Measurements from ENCODE around the gene CNGB1. TPM values are rescaled to one million over a fixed set of nuclear protein-coding genes. Genes with fewer than 3 reads are reported as not detected.

Gene CNGB1
- total RNA-seq, 1 experiment from 2014 or later: 0.04 TPM

- Histone ChIP-seq H3F3A (ENCODE audit: low read length, unreplicated experiment) (no peaks in the 10 kb centered on the region), H3K4me1 (ENCODE audit: insufficient read depth, low read length) (no peaks in the 10 kb centered on the region), H3K27ac (ENCODE audit: low read length) (no peak overlapping the region), H3K27me3 (ENCODE audit: low read length) (no peaks in the 10 kb centered on the region), H3K9ac (ENCODE audit: low read length) (no peak overlapping the region), H3K4me3 (ENCODE audit: low read length) (no peak overlapping the region), H4K20me1 (ENCODE audit: low read length) (no peaks in the 10 kb centered on the region), H3K9me3 (ENCODE audit: low read length) (no peaks in the 10 kb centered on the region), H2AFZ (ENCODE audit: low read length) (no peak overlapping the region), H3K36me3 (ENCODE audit: low read depth, low read length) (no peaks in the 10 kb centered on the region), H3K79me2 (ENCODE audit: low read length) (no peaks in the 10 kb centered on the region), H3K4me2 (ENCODE audit: low read length) (no peak overlapping the region), H3K9me2 (replicated peaks; ENCODE audit: low read length) (no peaks in the 10 kb centered on the region)
- intact Hi-C loops (cut with micrococcal nuclease): no loop called here
- ChIA-PET POLR2A (ENCODE audit: unreplicated experiment) (no interaction called here), CTCF (no interaction called here)
- no peak for TF ChIP-seq EZH2 (IDR thresholded peaks at IDR 0.05; ENCODE audit: low read length, unreplicated experiment)
- no peak for TF ChIP-seq EZH2phosphoT487 (IDR thresholded peaks at IDR 0.05; ENCODE audit: borderline replicate concordance, low read length)
- no peak for DNase-seq
- BruUV-seq (replicated peaks): no TSS peak
- ATAC-seq: no peak
These were observed 127.5 kb downstream of the CNGB1 start for GRCh38 chr16:57843400-57843799.

- Histone ChIP-seq H4K20me1 (ENCODE audit: low read length) (no peaks in the 10 kb centered on the region), H3K4me3 (ENCODE audit: low read length) (no peak overlapping the region), H3K36me3 (ENCODE audit: low read depth, low read length) (no peaks in the 10 kb centered on the region), H3K4me2 (ENCODE audit: low read length) (no peak overlapping the region), H3F3A (ENCODE audit: low read length, unreplicated experiment) (no peaks in the 10 kb centered on the region), H3K9ac (ENCODE audit: low read length) (no peak overlapping the region), H3K79me2 (ENCODE audit: low read length) (no peaks in the 10 kb centered on the region), H3K9me3 (ENCODE audit: low read length) (no peaks in the 10 kb centered on the region), H3K27me3 (ENCODE audit: low read length) (no peaks in the 10 kb centered on the region), H2AFZ (ENCODE audit: low read length) (no peak overlapping the region), H3K27ac (ENCODE audit: low read length) (no peak overlapping the region), H3K4me1 (ENCODE audit: insufficient read depth, low read length) (no peaks in the 10 kb centered on the region), H3K9me2 (replicated peaks; ENCODE audit: low read length) (no peaks in the 10 kb centered on the region)
- ChIA-PET POLR2A (ENCODE audit: unreplicated experiment) (no interaction called here), CTCF (no interaction called here)
- BruUV-seq (replicated peaks): no TSS peak
- ATAC-seq (no peak), DNase-seq (no peak)
- intact Hi-C loops (cut with micrococcal nuclease): no loop called here
- no peak for TF ChIP-seq EZH2 (IDR thresholded peaks at IDR 0.05; ENCODE audit: low read length, unreplicated experiment)
- no peak for TF ChIP-seq CTCF (conservative IDR thresholded peaks at IDR 0.05; ENCODE audit: low read depth, low read length)
- no peak for TF ChIP-seq EZH2phosphoT487 (IDR thresholded peaks at IDR 0.05; ENCODE audit: borderline replicate concordance, low read length)
These were observed 128.3 kb downstream of the CNGB1 start for GRCh38 chr16:57842601-57843000.

- H3K27me3 ChIP-seq (ENCODE audit: low read length): no peaks in the 10 kb centered on the region
- no peaks in the 10 kb centered on the region for H3F3A ChIP-seq (ENCODE audit: low read length, unreplicated experiment)
- no peak overlapping the region for H3K4me2 ChIP-seq (ENCODE audit: low read length)
- no peaks in the 10 kb centered on the region for H3K79me2 ChIP-seq (ENCODE audit: low read length)
- H3K9me2 ChIP-seq (replicated peaks; ENCODE audit: low read length): no peaks in the 10 kb centered on the region
- POLR2A ChIA-PET (ENCODE audit: unreplicated experiment): no interaction called here
- DNase-seq (no peak), ATAC-seq (no peak)
- TF ChIP-seq EZH2phosphoT487 (IDR thresholded peaks at IDR 0.05; ENCODE audit: borderline replicate concordance, low read length) (no peak), EZH2 (IDR thresholded peaks at IDR 0.05; ENCODE audit: low read length, unreplicated experiment) (no peak), CTCF (conservative IDR thresholded peaks at IDR 0.05; ENCODE audit: low read depth, low read length) (no peak)
- no peak overlapping the region for H2AFZ ChIP-seq (ENCODE audit: low read length)
- CTCF ChIA-PET: no interaction called here
- H3K27ac ChIP-seq (ENCODE audit: low read length): no peak overlapping the region
- no peak overlapping the region for H3K9ac ChIP-seq (ENCODE audit: low read length)
- H3K36me3 ChIP-seq (ENCODE audit: low read depth, low read length): no peaks in the 10 kb centered on the region
- H4K20me1 ChIP-seq (ENCODE audit: low read length): no peaks in the 10 kb centered on the region
- no peaks in the 10 kb centered on the region for H3K4me1 ChIP-seq (ENCODE audit: insufficient read depth, low read length)
- no TSS peak for BruUV-seq (replicated peaks)
- intact Hi-C loops (cut with micrococcal nuclease): no loop called here
- H3K4me3 ChIP-seq (ENCODE audit: low read length): no peak overlapping the region
- no peaks in the 10 kb centered on the region for H3K9me3 ChIP-seq (ENCODE audit: low read length)
These were observed 130.1 kb downstream of the CNGB1 start for GRCh38 chr16:57840833-57841232.

Data from PC-3 (cell line).